ENCODE measurements around the gene DIP2B. TPM values are rescaled to one million over a fixed set of nuclear protein-coding genes. Genes with fewer than 3 reads are reported as not detected.

The DIP2B gene
- total RNA-seq, 1 donor from 2014 or later = 28.9 TPM

DNA sequence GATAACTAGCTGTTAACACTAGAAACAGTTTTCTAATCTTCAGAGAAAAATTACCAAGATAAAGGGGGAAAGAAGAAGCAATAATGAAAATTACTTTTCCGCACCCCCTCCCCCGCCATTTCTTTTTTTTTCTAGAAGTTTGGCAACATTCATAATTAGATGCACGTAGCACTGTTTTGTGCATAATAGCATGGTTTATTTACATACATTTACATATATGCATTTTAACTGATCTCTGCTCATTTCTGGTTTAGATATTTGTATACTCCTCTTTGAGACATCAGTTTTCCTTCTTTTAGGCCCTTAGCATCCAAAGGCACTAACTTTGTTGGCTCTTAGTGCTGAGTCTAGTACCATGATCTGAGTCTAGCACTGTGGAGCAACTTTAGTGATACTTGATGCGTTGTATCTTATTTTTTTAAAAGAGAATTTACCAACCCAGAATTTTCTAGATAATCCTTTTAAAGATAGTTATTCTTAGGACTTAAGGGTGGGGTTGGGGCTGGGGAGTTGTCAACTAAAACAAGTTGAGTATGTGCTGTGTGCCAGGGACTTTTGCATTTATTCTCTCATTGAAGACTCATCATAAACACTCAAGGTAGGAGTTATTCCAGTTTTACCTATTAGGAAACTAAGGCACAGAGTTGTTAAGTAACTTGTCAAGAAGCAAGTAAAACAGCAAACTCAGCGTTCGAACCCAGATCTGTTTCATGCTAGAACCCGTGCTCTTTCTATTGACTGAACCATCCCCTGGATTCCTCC lies 110.5 kb downstream of the DIP2B start:
- Mint-ChIP-seq H3K4me1 (ENCODE audit: unreplicated experiment) (peaks cover 55% of the 10 kb centered on the region), H3K27ac (ENCODE audit: unreplicated experiment) (peak overlapping the region; percentile 67), H3K36me3 (ENCODE audit: unreplicated experiment) (peaks cover 2% of the 10 kb centered on the region), H3K9me3 (ENCODE audit: unreplicated experiment) (no peaks in the 10 kb centered on the region), H3K27me3 (ENCODE audit: unreplicated experiment) (no peaks in the 10 kb centered on the region), H3K4me3 (ENCODE audit: unreplicated experiment) (no peak overlapping the region)
- DNase-seq (ENCODE audit: extremely low spot score, unreplicated experiment) = no peak
- no peak for TF ChIP-seq CTCF (IDR thresholded peaks at IDR 0.05)

DNA sequence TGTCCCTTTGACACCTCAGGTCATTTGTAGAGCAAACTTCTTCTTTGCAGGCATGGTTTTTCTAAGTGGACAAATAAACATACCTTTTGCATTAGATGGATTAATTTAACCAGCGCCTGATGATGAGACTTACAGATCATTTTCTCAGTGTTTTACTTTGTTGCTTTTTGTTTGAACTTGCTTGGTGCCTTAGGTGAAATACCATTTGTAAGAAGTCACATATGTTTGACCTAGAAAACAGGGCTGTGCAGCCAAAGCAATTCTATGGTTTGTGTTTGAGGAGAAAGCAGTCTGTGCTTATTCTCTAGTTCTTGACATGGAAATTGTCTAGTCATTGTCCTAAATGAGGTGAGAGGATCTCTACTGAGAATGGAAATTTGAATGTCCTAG lies 111.1 kb downstream of the DIP2B start:
- Mint-ChIP-seq H3K9me3 (ENCODE audit: unreplicated experiment) (no peaks in the 10 kb centered on the region), H3K36me3 (ENCODE audit: unreplicated experiment) (peaks cover 2% of the 10 kb centered on the region), H3K4me3 (ENCODE audit: unreplicated experiment) (no peak overlapping the region), H3K27me3 (ENCODE audit: unreplicated experiment) (no peaks in the 10 kb centered on the region), H3K27ac (ENCODE audit: unreplicated experiment) (peak overlapping the region; percentile 67), H3K4me1 (ENCODE audit: unreplicated experiment) (peaks cover 57% of the 10 kb centered on the region)
- no peak for DNase-seq (ENCODE audit: extremely low spot score, unreplicated experiment)
- no peak for TF ChIP-seq CTCF (IDR thresholded peaks at IDR 0.05)

- no peak for DNase-seq (ENCODE audit: extremely low spot score, unreplicated experiment)
- H3K4me1 Mint-ChIP-seq (ENCODE audit: unreplicated experiment) = peaks cover 61% of the 10 kb centered on the region
- TF ChIP-seq CTCF (IDR thresholded peaks at IDR 0.05) = no peak
- H3K4me3 Mint-ChIP-seq (ENCODE audit: unreplicated experiment) = no peak overlapping the region
- no peaks in the 10 kb centered on the region for H3K9me3 Mint-ChIP-seq (ENCODE audit: unreplicated experiment)
- H3K36me3 Mint-ChIP-seq (ENCODE audit: unreplicated experiment) = peaks cover 2% of the 10 kb centered on the region
- no peaks in the 10 kb centered on the region for H3K27me3 Mint-ChIP-seq (ENCODE audit: unreplicated experiment)
- H3K27ac Mint-ChIP-seq (ENCODE audit: unreplicated experiment) = no peak overlapping the region
Observed at GRCh38 chr12:50617657-50618056, 112.9 kb downstream of the DIP2B start.

GRCh38 chr12:50618864-50619609 lies 114.3 kb downstream of the DIP2B start:
- H3K36me3 Mint-ChIP-seq (ENCODE audit: unreplicated experiment) = peaks cover 2% of the 10 kb centered on the region
- H3K27me3 Mint-ChIP-seq (ENCODE audit: unreplicated experiment) = no peaks in the 10 kb centered on the region
- no peak for DNase-seq (ENCODE audit: extremely low spot score, unreplicated experiment)
- no peak for TF ChIP-seq CTCF (IDR thresholded peaks at IDR 0.05)
- peaks cover 61% of the 10 kb centered on the region for H3K4me1 Mint-ChIP-seq (ENCODE audit: unreplicated experiment)
- H3K27ac Mint-ChIP-seq (ENCODE audit: unreplicated experiment) = no peak overlapping the region
- H3K9me3 Mint-ChIP-seq (ENCODE audit: unreplicated experiment) = no peaks in the 10 kb centered on the region
- H3K4me3 Mint-ChIP-seq (ENCODE audit: unreplicated experiment) = no peak overlapping the region

GRCh38 chr12:50619610-50619958 lies 114.8 kb downstream of the DIP2B start:
- DNase-seq (ENCODE audit: extremely low spot score, unreplicated experiment) = no peak
- Mint-ChIP-seq H3K4me3 (ENCODE audit: unreplicated experiment) (no peak overlapping the region), H3K27ac (ENCODE audit: unreplicated experiment) (no peak overlapping the region), H3K27me3 (ENCODE audit: unreplicated experiment) (no peaks in the 10 kb centered on the region), H3K9me3 (ENCODE audit: unreplicated experiment) (no peaks in the 10 kb centered on the region), H3K36me3 (ENCODE audit: unreplicated experiment) (peaks cover 2% of the 10 kb centered on the region), H3K4me1 (ENCODE audit: unreplicated experiment) (peaks cover 63% of the 10 kb centered on the region)
- no peak for TF ChIP-seq CTCF (IDR thresholded peaks at IDR 0.05)

All from osteocyte (in vitro differentiated cells).